Right cardiac atrium (tissue), 5 donors: ENCODE measurements around the gene PAXX. TPM values are rescaled to one million over a fixed set of nuclear protein-coding genes. Genes with fewer than 3 reads are reported as not detected.
A peak's percentile ranks its signal among the peaks of the same experiment; 100 is the strongest.

Experiments
- ATAC-seq, 2 donors: fragments of 200-7000 bp; cut with Tn5 transposase; one replicate each; pipeline versions ENCODE4 v1.8.0 to v1.9.1; 2020; ENCODE audit warnings: moderate library complexity in 2 of 2, mild to moderate bottlenecking in 1 of 2
- DNase-seq, 3 donors: peaks; one replicate each; pipeline ENCODE4 v3.0.0-alpha.2; 2020
- H3K27ac ChIP-seq: one replicate; pipeline ENCODE4 v1.5.1; 2013; ENCODE audit warnings: mild to moderate bottlenecking, low read length, control low read depth, moderate library complexity
- H3K27me3 ChIP-seq: one replicate; pipeline ENCODE4 v1.6.1; 2013; ENCODE audit not compliant: control insufficient read depth, insufficient read depth
- H3K4me1 ChIP-seq: one replicate; pipeline ENCODE4 v1.6.1; 2013; ENCODE audit warnings: low read length; ENCODE audit not compliant: control insufficient read depth, insufficient read depth
- H3K4me3 ChIP-seq: one replicate; pipeline ENCODE4 v1.5.1; 2013; ENCODE audit warnings: low read length, control low read depth
- H3K9me3 ChIP-seq: one replicate; pipeline ENCODE4 v1.6.1; 2013; ENCODE audit warnings: low read length; ENCODE audit not compliant: control insufficient read depth
- WGBS: extraction: QIAGEN DNeasy Blood & Tissue Kit; methylation state at CpG from one replicate; pipeline ENCODE4 v1.1.7; 2013; 5-methylcytosine and 5-hydroxymethylcytosine counted together
- intact Hi-C, 4 donors: fragments of 100-400 bp; cut with DNase I; formaldehyde crosslinking; loops; one replicate each; pipeline versions ENCODE4 v1.11.0 to v1.14.0; 2022 to 2023
- polyA plus RNA-seq: library from polyadenylated mRNA; stranded (reverse); fragments of 200-250 nt; gene quantifications from one replicate; pipeline ENCODE4 v1.2.3, GENCODE V29; 2013
- total RNA-seq, 4 donors: library from RNA; stranded (reverse); fragmentation: NEBNext Ultra II Directional; extraction: Animal tissue kit (Norgen Biotek cat#: 25700); gene quantifications; one replicate each; pipeline ENCODE4 v1.2.1, GENCODE V29; 2021
- donor health status: healthy with polysubstance abuse.
- donor health status: DM: no; HTN: yes; CAD: no.
- donor health status: DM: no; HTN: no; CAD: no.
- donor health status: DM: no; HTN: yes; CAD: no; lungs with severe emphysema.
- donor health status: DM: yes; HTN: yes; CAD: no.

The PAXX gene
- total and polyA plus RNA-seq, 5 donors = 24.8 to 44.5 (median 29.4) TPM

DNA sequence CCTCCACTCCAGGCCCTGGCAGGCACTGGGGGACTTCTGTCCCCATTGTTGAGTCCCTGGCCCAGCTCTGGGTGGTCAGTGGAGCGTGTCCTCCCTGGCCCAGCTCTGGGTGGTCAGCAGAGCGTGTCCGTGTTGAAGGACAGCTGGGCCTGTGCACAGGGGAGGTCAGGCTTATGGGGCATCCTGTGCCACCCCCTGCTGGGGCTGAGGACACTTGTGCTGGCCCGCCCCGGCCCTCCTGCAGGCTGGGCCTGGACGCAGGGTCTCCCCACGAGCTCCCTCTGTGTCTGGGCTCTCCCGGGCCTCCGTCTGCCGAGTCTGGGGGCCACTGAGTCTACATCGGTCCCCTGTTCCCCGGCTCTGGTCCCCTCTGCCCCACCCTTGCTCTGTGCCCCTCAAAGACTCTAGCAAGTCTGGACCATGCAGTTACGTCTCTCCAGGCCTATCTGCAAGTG, 15.6 kb downstream of the PAXX start:
- DNase-seq = no peak
- WGBS = 89% methylated on average over 13 of the region's 13 CpGs
- intact Hi-C loops = no loop called here
- H3K27me3 ChIP-seq = no peaks in the 10 kb centered on the region
- H3K9me3 ChIP-seq = no peaks in the 10 kb centered on the region
- no peaks in the 10 kb centered on the region for H3K4me1 ChIP-seq
- ATAC-seq = peak in 1 of 2 donors; percentile 4
- H3K27ac ChIP-seq = no peak overlapping the region
- no peak overlapping the region for H3K4me3 ChIP-seq

DNA sequence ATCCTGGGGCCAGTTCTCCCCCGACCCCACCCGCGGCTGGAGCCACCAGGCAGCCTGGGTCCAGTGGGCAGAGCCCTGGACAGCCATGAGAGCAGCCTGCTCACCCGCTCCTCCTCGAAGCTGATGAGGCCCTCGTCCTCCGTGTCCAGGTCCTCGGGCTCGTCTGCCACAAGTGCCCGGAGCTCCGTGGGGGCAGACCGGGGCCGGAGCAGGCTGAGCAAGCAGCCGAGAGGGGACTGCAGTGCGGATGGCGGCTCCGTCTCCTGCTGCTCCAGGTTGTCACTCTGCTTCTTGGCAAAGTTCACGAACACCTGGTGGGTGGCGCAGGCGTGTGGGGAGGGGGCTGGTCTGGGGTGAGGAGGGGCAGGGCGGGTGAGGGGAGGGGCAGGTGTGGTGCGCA, 16.1 kb downstream of the PAXX start:
- no peaks in the 10 kb centered on the region for H3K9me3 ChIP-seq
- 81% methylated on average over 22 of the region's 22 CpGs for WGBS
- no peak overlapping the region for H3K4me3 ChIP-seq
- DNase-seq (no peak), ATAC-seq (peak in 1 of 2 donors; percentile 4)
- intact Hi-C loops = no loop called here
- no peak overlapping the region for H3K27ac ChIP-seq
- no peaks in the 10 kb centered on the region for H3K4me1 ChIP-seq
- no peaks in the 10 kb centered on the region for H3K27me3 ChIP-seq

DNA sequence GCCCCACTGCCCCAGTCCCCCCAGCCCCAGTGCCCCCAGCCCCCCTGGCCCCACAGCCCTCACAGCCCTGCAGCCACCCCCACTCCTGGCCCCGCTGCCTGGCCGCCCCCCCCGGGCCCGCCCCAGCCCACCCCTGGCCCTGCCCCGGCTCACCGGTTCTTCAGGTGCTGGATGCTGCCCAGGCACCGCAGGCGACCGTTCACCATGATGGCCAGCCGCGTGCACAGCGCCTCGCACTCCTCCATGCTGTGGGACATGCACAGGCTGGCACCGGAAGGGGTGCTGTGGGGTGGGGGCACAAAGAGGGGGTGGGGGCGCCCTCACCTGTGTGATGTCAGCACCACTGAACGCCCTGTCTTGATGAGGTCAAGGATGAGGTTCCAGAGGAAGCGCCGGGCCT, 17.0 kb downstream of the PAXX start:
- no peak for ATAC-seq
- Histone ChIP-seq H3K27me3 (no peaks in the 10 kb centered on the region), H3K9me3 (no peaks in the 10 kb centered on the region), H3K27ac (no peak overlapping the region), H3K4me1 (no peaks in the 10 kb centered on the region), H3K4me3 (no peak overlapping the region)
- DNase-seq = no peak
- 93% methylated on average over 18 of the region's 18 CpGs for WGBS
- intact Hi-C loops = no loop called here

DNA sequence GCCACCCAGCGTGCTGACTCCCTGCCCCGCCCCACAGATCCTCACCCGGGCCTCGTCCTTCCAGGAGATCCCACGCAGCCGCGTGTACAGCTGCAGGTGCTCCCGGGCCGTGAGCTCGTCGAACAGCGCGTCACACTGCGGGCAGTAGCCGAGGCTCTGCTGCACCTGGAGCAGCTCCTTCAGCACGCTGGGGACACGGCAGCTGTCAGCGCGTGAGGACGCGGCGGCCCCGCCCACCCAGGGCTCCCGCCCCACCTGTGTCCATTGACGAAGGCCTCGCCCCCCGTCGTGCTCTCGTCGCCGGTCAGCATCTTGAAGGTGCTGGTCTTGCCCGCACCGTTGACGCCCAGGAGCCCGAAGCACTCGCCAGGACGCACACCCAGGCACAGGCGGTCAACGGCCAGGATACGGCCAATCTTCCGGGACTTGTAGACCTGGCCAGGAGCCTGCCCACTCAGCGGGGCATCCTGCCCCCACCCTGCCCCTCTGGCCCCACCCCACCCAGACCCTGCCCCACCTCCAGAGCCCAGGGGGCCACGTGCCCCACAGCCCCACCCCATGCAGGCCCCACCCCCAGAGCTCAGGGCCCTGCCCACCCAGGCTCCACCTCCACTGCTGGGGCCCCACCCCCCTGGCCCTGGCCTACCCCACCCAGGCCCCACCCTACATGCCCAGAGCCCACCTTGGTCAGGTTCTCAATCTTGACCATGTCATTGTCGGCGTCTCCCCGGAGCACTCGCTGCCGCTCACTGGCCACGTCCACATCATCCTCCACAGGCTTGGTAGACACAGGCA, 17.9 kb downstream of the PAXX start:
- DNase-seq (no peak), ATAC-seq (no peak)
- Histone ChIP-seq H3K4me1 (no peaks in the 10 kb centered on the region), H3K9me3 (no peaks in the 10 kb centered on the region), H3K27ac (no peak overlapping the region), H3K4me3 (no peak overlapping the region), H3K27me3 (no peaks in the 10 kb centered on the region)
- WGBS = 94% methylated on average over 49 of the region's 49 CpGs
- intact Hi-C loops = no loop called here

DNA sequence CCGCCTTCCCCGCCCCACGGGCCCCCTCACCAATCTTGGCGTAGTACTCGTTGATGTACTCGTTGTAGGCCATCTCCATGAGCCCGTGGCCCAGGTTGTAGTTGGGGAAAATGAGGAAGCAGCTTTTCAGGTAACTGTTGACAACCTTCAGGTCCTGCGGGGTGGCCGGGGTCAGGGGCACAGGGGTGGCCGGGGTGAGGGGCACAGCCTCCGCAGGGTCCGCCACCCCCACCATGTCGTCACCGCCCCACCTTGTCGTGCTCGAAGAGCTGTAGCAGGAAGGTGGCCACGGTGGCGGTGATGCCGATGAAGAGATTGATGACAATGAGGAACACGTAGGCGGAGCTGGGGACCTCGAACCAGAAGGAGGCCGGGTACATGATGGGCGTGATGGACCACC, 18.9 kb downstream of the PAXX start:
- no peak overlapping the region for H3K4me3 ChIP-seq
- no peak for DNase-seq
- no peaks in the 10 kb centered on the region for H3K9me3 ChIP-seq
- ATAC-seq = no peak
- no peaks in the 10 kb centered on the region for H3K4me1 ChIP-seq
- intact Hi-C loops = no loop called here
- 97% methylated on average over 24 of the region's 24 CpGs for WGBS
- H3K27me3 ChIP-seq = no peaks in the 10 kb centered on the region
- H3K27ac ChIP-seq = no peak overlapping the region

DNA sequence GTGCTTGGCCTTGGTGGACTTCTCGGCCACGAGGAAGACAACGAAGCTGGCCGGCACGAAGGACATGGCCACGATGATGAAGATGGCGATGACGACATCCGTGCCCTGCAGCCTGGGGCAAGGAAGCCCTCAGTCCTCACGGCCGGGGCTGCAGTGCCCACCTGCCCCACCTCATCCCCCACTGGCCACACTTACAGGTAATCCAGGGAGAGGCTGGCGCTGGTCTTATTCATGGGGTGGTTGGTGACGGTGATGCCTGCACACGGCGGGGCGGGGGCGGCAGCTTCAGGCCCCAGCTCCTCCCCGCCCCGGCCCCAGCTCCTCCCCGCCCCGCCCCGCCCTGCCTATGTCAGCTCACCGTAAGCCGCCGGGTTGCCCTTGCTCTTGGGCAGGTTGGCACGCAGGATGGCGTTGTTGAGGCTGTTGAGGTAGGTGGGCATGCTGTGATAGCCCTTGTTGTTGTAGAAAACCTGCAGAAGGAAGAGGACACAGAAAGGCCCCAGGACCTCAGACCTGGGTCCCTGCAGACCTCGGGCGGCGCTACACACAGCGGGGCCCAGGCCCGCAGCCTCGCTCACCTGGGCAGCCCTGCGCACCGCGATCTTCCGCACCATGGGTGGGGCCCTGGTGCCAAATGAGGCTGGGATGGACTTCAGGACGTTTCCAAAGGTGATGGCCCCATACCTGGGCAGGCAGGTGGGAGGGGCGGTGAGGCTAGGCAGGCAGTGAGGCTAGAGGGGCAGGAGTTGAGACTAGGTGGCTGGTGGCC, 19.9 kb downstream of the PAXX start:
- intact Hi-C loops = no loop called here
- Histone ChIP-seq H3K27ac (no peak overlapping the region), H3K9me3 (no peaks in the 10 kb centered on the region), H3K27me3 (no peaks in the 10 kb centered on the region), H3K4me1 (no peaks in the 10 kb centered on the region), H3K4me3 (no peak overlapping the region)
- no peak for DNase-seq
- 94% methylated on average over 39 of the region's 39 CpGs for WGBS
- no peak for ATAC-seq

DNA sequence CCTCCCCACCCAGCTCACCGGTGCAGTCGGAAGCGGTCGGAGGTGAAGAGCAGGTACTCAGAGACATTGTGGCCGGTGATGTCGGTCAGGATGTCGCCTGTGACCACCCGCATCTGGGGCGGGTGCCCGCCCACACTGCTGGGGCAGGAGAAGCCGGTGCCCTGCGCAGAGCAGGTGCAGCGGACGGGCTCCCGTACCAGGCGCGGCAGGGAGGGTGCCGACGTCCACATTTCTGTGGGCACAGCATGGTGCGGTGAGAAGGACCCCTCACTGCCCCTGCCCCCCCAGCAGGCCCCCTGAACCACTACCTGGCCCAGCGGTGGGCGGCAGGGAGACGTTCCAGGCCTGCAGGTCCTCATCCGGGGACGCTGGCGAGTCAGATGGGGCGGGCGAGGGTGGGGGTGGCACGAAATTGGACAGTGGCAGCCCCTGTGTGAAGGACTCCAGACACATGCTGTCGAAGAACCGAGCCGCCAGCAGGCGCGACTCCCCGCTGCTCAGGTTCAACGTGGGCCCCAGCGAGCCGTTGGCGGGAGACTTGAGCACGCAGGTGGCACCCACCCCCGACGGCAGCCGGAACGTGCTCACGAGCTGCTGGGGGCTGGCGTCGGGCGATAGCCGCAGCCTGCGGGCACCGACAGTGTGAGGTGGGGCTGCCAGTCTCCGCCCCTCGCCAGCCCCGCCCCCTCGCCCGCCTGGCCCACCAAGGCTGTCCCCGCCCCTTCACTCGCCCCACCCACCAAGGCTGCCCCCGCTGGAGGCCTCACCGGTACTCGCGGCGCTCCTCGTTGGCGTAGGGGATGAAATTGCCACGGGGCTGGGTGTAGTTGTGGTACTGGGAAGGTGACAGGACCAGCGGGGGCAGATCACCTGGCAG, 20.7 kb downstream of the PAXX start:
- H3K4me1 ChIP-seq = no peaks in the 10 kb centered on the region
- no peak overlapping the region for H3K4me3 ChIP-seq
- DNase-seq (no peak), ATAC-seq (no peak)
- H3K9me3 ChIP-seq = no peaks in the 10 kb centered on the region
- intact Hi-C loops = no loop called here
- 84% methylated on average over 67 of the region's 67 CpGs for WGBS
- no peaks in the 10 kb centered on the region for H3K27me3 ChIP-seq
- no peak overlapping the region for H3K27ac ChIP-seq

DNA sequence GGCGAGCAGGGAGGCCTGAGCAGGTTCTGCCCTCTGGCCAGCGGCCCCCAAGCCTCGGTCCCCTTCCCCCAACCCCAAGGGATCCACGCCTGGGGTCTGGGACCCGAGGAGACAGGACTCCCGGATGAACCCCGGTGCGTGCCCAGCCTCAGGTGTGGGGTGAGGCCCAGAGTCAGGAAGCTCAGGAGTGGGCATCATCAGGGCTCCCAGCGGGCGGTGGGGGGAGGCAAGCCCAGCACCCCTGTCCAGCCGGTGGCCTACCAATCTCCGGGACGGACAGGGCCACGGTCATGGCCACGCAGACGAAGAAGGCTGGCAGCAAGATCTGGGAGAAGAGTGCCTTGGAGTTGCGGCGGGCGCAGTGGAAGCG, 21.3 kb downstream of the PAXX start:
- intact Hi-C loops = no loop called here
- no peak overlapping the region for H3K27ac ChIP-seq
- no peaks in the 10 kb centered on the region for H3K9me3 ChIP-seq
- ATAC-seq = no peak
- H3K27me3 ChIP-seq = no peaks in the 10 kb centered on the region
- WGBS = 95% methylated on average over 20 of the region's 20 CpGs
- DNase-seq = no peak
- H3K4me3 ChIP-seq = no peak overlapping the region
- no peaks in the 10 kb centered on the region for H3K4me1 ChIP-seq

DNA sequence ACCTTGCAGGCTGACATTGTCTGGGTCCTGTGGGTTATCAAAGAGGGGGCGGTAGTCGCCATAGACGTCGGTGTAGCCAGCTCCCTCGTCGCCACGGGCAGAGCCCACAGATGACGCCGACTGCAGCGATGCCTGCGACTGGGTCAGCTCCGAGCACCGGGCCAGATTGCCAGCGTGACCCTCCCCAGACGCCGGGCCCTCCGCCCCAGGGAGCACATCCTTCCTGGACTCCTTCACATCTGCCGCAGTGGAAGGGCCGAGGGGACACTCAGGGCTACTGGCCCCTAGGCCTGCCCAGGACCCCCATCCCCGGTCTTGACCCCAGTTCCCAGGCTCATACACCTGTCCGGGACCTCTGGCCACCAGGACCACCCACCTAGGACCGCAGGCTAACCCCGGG, 21.9 kb downstream of the PAXX start:
- intact Hi-C loops = no loop called here
- no peak for ATAC-seq
- no peaks in the 10 kb centered on the region for H3K4me1 ChIP-seq

DNA sequence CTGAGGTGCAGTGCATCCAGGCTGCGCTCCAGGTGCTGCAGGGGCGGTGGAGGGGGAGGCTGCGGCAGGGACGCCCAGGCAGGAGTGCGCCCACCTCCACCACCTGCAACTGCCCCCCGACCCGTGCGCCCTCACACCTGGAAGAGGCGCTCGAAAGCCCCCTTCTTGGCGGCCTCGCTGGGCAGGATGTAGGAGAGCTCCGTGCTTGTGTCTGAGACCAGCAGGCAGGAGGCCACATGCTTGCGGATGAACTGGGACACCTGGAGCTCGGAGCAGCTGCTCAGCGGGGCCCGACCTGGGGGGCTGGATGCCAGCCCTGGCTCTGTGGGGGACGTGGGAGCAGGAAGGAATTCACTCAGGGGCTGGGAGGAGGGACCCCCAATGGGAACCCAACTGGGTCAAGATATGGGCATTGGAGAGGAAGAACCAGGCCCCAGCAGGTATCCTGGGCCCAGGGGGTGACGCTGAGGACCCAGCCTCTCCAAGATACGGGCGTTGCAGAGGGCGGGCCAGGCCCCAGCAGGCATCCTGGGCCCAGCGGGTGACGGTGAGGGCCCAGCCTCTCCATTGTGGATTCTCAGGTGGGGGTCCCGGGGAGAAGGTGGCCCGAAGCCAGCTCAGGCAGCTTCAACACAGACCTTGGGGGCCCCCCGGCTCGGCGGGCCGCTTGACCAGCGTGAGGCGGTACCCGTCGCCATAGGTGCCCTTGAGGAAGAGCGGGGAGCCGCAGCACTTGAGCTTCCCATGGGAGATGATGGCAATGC, 22.7 kb downstream of the PAXX start:
- no peaks in the 10 kb centered on the region for H3K27me3 ChIP-seq
- DNase-seq (no peak), ATAC-seq (no peak)
- WGBS = 96% methylated on average over 36 of the region's 36 CpGs
- H3K9me3 ChIP-seq = no peaks in the 10 kb centered on the region
- intact Hi-C loops = no loop called here
- no peak overlapping the region for H3K27ac ChIP-seq
- H3K4me1 ChIP-seq = no peaks in the 10 kb centered on the region
- H3K4me3 ChIP-seq = no peak overlapping the region

More for the DNA sequence above, 21.9 kb downstream of the PAXX start:
- Histone ChIP-seq H3K4me3 (no peak overlapping the region), H3K27ac (no peak overlapping the region), H3K9me3 (no peaks in the 10 kb centered on the region), H3K27me3 (no peaks in the 10 kb centered on the region)
- DNase-seq = no peak
- WGBS = 91% methylated on average over 23 of the region's 23 CpGs
